ENCODE results near the gene AUTS2. TPM values are rescaled to one million over a fixed set of nuclear protein-coding genes. Genes with fewer than 3 reads are reported as not detected.

AUTS2 gene
- total RNA-seq, 1 donor from 2014 or later: 94.1 TPM

GRCh38 chr7:69653806-69654205 lies 55.5 kb downstream of the AUTS2 start:
- DNase-seq (ENCODE audit: extremely low spot score, unreplicated experiment): no peak
- Mint-ChIP-seq H3K27ac (peak overlapping the region; percentile 82), H3K4me3 (peak overlapping the region; percentile 48), H3K9me3 (no peaks in the 10 kb centered on the region), H3K36me3 (no peaks in the 10 kb centered on the region), H3K27me3 (no peaks in the 10 kb centered on the region), H3K4me1 (ENCODE audit: unreplicated experiment) (peaks cover 57% of the 10 kb centered on the region)
- TF ChIP-seq CTCF (conservative IDR thresholded peaks at IDR 0.05): no peak

- H3K36me3 Mint-ChIP-seq: no peaks in the 10 kb centered on the region
- DNase-seq (ENCODE audit: extremely low spot score, unreplicated experiment): no peak
- no peaks in the 10 kb centered on the region for H3K27me3 Mint-ChIP-seq
- H3K4me3 Mint-ChIP-seq: peak overlapping the region; percentile 48
- no peak for TF ChIP-seq CTCF (conservative IDR thresholded peaks at IDR 0.05)
- peak overlapping the region; percentile 82 for H3K27ac Mint-ChIP-seq
- H3K9me3 Mint-ChIP-seq: no peaks in the 10 kb centered on the region
- peaks cover 61% of the 10 kb centered on the region for H3K4me1 Mint-ChIP-seq (ENCODE audit: unreplicated experiment)
Measured at GRCh38 chr7:69654381-69654780, 56.1 kb downstream of the AUTS2 start.

- Mint-ChIP-seq H3K4me3 (peak overlapping the region; percentile 48), H3K4me1 (ENCODE audit: unreplicated experiment) (peaks cover 67% of the 10 kb centered on the region), H3K36me3 (no peaks in the 10 kb centered on the region), H3K9me3 (no peaks in the 10 kb centered on the region), H3K27ac (peak overlapping the region; percentile 82), H3K27me3 (no peaks in the 10 kb centered on the region)
- no peak for TF ChIP-seq CTCF (conservative IDR thresholded peaks at IDR 0.05)
- DNase-seq (ENCODE audit: extremely low spot score, unreplicated experiment): no peak
Measured at GRCh38 chr7:69654849-69655707, 56.8 kb downstream of the AUTS2 start.

GRCh38 chr7:69656077-69656476 lies 57.8 kb downstream of the AUTS2 start:
- Mint-ChIP-seq H3K4me3 (peak overlapping the region; percentile 21), H3K27ac (peak overlapping the region; percentile 19), H3K36me3 (no peaks in the 10 kb centered on the region), H3K27me3 (no peaks in the 10 kb centered on the region), H3K9me3 (no peaks in the 10 kb centered on the region), H3K4me1 (ENCODE audit: unreplicated experiment) (peaks cover 68% of the 10 kb centered on the region)
- no peak for TF ChIP-seq CTCF (conservative IDR thresholded peaks at IDR 0.05)
- no peak for DNase-seq (ENCODE audit: extremely low spot score, unreplicated experiment)

GRCh38 chr7:69656890-69657289 lies 58.6 kb downstream of the AUTS2 start:
- H3K36me3 Mint-ChIP-seq: no peaks in the 10 kb centered on the region
- no peak for DNase-seq (ENCODE audit: extremely low spot score, unreplicated experiment)

More at GRCh38 chr7:69656890-69657289, 58.6 kb downstream of the AUTS2 start:
- Mint-ChIP-seq H3K4me3 (no peak overlapping the region), H3K9me3 (no peaks in the 10 kb centered on the region), H3K27ac (peak overlapping the region; percentile 70), H3K4me1 (ENCODE audit: unreplicated experiment) (peaks cover 73% of the 10 kb centered on the region), H3K27me3 (no peaks in the 10 kb centered on the region)
- no peak for TF ChIP-seq CTCF (conservative IDR thresholded peaks at IDR 0.05)
